ENCODE data around the gene ITGB8. TPM values are rescaled to one million over a fixed set of nuclear protein-coding genes. Genes with fewer than 3 reads are reported as not detected.

Gene ITGB8
- total and polyA plus RNA-seq, 12 donors, result 0.46 to 10.7 (median 2.5) TPM

DNA sequence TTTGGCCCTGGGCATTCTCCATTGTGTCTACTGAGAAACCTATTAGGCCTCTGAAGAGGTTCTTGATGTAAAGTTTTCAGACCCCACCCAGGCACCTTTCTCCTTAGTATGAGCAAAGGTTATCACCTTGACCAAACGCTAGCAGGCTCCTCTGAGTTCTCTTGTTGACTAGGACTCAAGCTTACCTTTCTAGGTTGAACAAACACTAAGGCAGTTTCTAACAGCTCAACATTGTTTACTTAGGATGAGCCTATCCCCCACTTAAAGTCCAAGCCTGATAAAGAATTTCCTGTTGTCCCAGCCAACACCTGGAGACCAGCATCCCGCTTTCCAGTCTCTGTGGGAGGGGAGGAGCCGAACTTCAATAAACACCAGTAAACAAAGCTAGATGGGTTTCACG lies 26.3 kb upstream of the ITGB8 start:
- 85 to 90% methylated on average over 4 of the region's 4 CpGs for WGBS, 2 donors
- no peak overlapping the region for H3K4me3 ChIP-seq

GRCh38 chr7:20305726-20306125 lies 25.0 kb upstream of the ITGB8 start:
- H3K9me3 ChIP-seq, result no peaks in the 10 kb centered on the region
- DNase-seq (no peak), ATAC-seq (no peak)
- H3K27me3 ChIP-seq, result no peaks in the 10 kb centered on the region
- intact Hi-C loops (cut with DNase I), result no loop called here
- TF ChIP-seq, protein P1, sequence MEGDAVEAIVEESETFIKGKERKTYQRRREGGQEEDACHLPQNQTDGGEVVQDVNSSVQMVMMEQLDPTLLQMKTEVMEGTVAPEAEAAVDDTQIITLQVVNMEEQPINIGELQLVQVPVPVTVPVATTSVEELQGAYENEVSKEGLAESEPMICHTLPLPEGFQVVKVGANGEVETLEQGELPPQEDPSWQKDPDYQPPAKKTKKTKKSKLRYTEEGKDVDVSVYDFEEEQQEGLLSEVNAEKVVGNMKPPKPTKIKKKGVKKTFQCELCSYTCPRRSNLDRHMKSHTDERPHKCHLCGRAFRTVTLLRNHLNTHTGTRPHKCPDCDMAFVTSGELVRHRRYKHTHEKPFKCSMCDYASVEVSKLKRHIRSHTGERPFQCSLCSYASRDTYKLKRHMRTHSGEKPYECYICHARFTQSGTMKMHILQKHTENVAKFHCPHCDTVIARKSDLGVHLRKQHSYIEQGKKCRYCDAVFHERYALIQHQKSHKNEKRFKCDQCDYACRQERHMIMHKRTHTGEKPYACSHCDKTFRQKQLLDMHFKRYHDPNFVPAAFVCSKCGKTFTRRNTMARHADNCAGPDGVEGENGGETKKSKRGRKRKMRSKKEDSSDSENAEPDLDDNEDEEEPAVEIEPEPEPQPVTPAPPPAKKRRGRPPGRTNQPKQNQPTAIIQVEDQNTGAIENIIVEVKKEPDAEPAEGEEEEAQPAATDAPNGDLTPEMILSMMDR (IDR thresholded peaks at IDR 0.05), result no peak
- no peaks in the 10 kb centered on the region for H3K36me3 ChIP-seq
- no peak overlapping the region for H3K4me3 ChIP-seq
- H3K27ac ChIP-seq, result no peak overlapping the region
- 96 to 98% methylated on average over 1 of the region's 1 CpG for WGBS, 2 donors
- peaks cover 0 to 7% (median 0%) of the 10 kb centered on the region in 9 donors for H3K4me1 ChIP-seq

More for the DNA sequence above, 26.3 kb upstream of the ITGB8 start:
- H3K4me1 ChIP-seq, result peaks cover 0 to 12% (median 0%) of the 10 kb centered on the region in 9 donors
- no peak overlapping the region for H3K27ac ChIP-seq
- DNase-seq (no peak), ATAC-seq (no peak)
- H3K36me3 ChIP-seq, result no peaks in the 10 kb centered on the region
- TF ChIP-seq, protein P1 (IDR thresholded peaks at IDR 0.05), result no peak
- intact Hi-C loops (cut with DNase I), result no loop called here
- no peaks in the 10 kb centered on the region for H3K27me3 ChIP-seq
- no peaks in the 10 kb centered on the region for H3K9me3 ChIP-seq

GRCh38 chr7:20306180-20306946 lies 24.3 kb upstream of the ITGB8 start:
- Histone ChIP-seq H3K4me1 (peaks cover 0 to 5% (median 0%) of the 10 kb centered on the region in 9 donors), H3K9me3 (no peaks in the 10 kb centered on the region), H3K27me3 (no peaks in the 10 kb centered on the region), H3K36me3 (no peaks in the 10 kb centered on the region), H3K4me3 (no peak overlapping the region), H3K27ac (no peak overlapping the region)
- ATAC-seq (peak in 1 of 8 donors; percentile 15), DNase-seq (no peak)
- TF ChIP-seq, protein P1 (IDR thresholded peaks at IDR 0.05), result no peak
- 82 to 84% methylated on average over 5 of the region's 5 CpGs for WGBS, 2 donors
- intact Hi-C loops (cut with DNase I), result no loop called here

DNA sequence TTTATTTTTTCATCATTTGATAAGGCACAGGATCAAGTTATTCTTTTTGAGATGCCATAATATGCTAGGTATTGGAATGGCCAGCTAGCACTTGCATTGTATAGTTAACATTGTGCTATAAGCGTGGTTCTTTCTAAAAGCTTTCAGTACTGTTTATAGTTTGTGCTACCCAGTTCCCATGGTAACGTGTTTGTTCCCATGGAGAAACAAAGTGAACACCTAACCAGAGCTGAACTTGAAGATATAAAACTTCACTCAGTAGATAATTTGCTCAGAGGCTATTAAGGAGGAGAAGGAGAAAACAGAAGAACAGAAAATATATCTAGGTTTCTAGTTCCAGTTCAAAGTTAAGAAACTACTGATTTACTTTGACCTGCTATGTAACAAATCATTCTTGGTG lies 23.6 kb upstream of the ITGB8 start:
- Histone ChIP-seq H3K36me3 (no peaks in the 10 kb centered on the region), H3K27me3 (no peaks in the 10 kb centered on the region), H3K4me3 (no peak overlapping the region), H3K4me1 (peaks cover 0 to 5% (median 0%) of the 10 kb centered on the region in 9 donors), H3K9me3 (no peaks in the 10 kb centered on the region), H3K27ac (no peak overlapping the region)
- intact Hi-C loops (cut with DNase I), result no loop called here
- DNase-seq (no peak), ATAC-seq (no peak)
- WGBS, 2 donors, result 66 to 70% methylated on average over 2 of the region's 2 CpGs
- TF ChIP-seq, protein P1 (IDR thresholded peaks at IDR 0.05), result no peak
